HFF-Myc (cell line): ENCODE measurements around the gene CFAP74.

Experiments
- DNase-seq: peaks from one replicate; pipeline ENCODE4 v3.0.0-alpha.2; 2011; ENCODE audit warnings: low read depth; ENCODE audit errors: extremely low read depth
- H3K4me3 ChIP-seq: replicated peaks from 2 replicates; pipeline ENCODE4 v1.5.1; 2011; ENCODE audit warnings: low read depth, mild to moderate bottlenecking, control low read depth, low read length
- CTCF ChIP-seq: IDR thresholded peaks from 2 replicates; pipeline ENCODE4 v1.5.1; 2012; ENCODE audit warnings: mild to moderate bottlenecking, low read depth, low read length, control low read depth; ENCODE audit errors: missing control alignments

Gene CFAP74

GRCh38 chr1:2003541-2004131 is at the start of gene CFAP74:
CFAP74 (minus strand) TSS chr1:2003786; CDS start chr1:1990956, 12,830 bp downstream.
- no peak for DNase-seq
- peak within 1 kb of the TSS; percentile 2; the same call in 1 of the 2 replicates for H3K4me3 ChIP-seq
- TF ChIP-seq CTCF: no peak

- no peak for DNase-seq
- no peak for TF ChIP-seq CTCF
Observed at GRCh38 chr1:2053217-2053616, 49.6 kb upstream of the CFAP74 start.

GRCh38 chr1:2052756-2053155 is 49.2 kb upstream of the CFAP74 start:
- DNase-seq: no peak
- H3K4me3 ChIP-seq: no peak overlapping the region
- TF ChIP-seq CTCF: no peak

More at GRCh38 chr1:2053217-2053616, 49.6 kb upstream of the CFAP74 start:
- H3K4me3 ChIP-seq: no peak overlapping the region

DNA sequence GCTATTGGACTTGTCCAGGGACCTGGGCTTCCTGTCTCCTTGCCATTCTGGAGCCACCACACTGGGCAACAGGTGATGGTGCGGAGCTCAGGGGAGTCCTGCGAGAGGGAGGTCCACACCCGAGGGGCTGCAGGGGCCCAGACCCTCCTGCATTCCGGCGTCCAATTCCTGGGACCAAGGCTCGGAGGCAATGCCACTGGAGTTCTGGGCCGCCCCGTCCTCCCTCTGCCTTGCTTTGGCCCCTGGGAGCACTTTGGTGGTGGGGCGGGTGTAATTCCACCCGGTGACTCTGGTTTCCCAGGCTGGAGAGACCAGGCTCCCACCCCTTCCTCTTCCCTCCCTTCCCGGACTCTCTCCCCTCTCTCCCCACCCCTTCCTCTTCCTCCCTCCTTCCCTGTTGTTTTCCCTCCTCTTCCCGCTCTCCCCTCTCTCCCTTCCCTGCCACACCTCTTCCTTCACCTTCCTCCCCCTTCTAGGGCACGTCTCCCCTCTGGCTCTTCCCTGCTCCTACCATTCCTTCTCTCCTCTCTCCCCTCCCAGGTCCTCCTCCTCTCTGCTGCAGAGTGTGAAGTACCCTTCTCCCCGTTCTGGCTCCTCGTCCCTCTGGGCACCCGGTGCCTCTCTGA is 48.6 kb upstream of the CFAP74 start:
- no peak for TF ChIP-seq CTCF

GRCh38 chr1:2050793-2051682 is 47.5 kb upstream of the CFAP74 start:
- DNase-seq: no peak
- no peak overlapping the region for H3K4me3 ChIP-seq
- TF ChIP-seq CTCF: no peak

More for the DNA sequence above, 48.6 kb upstream of the CFAP74 start:
- DNase-seq: no peak
- H3K4me3 ChIP-seq: no peak overlapping the region

DNA sequence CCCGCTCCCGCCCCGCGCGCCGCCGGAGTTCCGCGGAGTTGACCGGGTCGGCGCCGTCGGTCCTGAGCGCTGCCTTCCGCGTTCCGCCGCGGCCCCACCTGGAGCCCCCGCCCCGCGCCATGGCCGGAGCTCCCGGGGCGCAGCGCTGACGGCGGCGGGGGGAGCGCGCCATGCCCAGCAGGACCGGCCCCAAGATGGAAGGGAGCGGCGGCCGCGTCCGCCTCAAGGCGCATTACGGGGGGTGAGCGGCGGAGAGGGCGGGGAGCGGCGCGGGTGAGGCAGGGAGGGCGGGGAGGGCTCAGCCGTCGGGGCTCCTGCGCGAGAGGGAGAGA is 46.8 kb upstream of the CFAP74 start:
- H3K4me3 ChIP-seq: no peak overlapping the region
- DNase-seq: no peak
- no peak for TF ChIP-seq CTCF
